Measurements from ENCODE around the gene ELL. TPM values are rescaled to one million over a fixed set of nuclear protein-coding genes. Genes with fewer than 3 reads are reported as not detected.

The ELL gene
- total and polyA plus RNA-seq, 9 of the 15 experiments (the other 6 are each of a cell fraction or from before 2014, with no cell fraction given): 0.24 to 22.5 (median 4.1) TPM

DNA sequence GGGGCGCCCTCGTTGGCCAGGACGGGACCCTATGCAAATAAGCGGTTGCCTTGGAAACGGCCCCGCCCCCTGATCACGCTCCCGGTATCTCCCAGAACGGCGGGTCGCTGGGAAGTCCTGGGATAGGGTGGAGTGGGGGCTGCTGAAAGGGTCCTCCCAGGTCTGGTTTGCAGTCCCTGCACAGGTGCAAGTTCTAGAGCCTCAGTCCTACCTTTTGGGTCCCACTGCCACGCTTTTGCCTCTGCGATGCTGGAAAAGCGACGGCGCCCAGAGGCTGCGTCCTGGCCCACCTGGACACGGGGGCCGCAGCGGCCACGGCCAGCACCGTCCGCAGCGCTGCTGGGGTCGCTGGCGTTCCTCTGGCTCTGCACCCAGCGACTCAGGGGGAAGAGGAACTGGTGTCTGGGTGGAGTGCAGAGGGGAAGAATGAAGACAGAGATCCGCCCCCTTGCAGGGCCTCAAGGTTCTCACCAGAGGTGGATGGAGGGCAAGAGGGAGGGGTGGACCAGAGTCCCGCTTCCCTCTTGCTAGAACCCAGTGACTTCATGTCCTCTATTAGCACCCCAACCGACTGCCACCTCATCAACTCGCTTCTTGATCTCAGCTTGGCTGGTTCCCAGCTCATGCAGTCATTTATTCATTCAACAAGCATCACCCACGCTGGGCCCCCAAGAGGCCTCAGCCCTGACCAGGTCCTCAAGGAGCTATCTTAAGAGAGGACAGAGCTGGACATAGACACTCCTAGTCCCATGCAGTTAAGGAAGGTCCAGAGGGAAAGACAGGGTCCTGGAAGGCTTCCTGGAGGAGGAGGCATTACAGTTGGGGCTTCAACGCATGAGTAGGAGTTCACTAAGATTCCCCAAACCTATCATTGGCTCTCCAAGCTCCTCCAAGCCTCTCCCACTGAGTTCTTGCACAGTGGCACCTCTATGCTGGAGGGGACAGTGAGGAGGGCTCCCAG lies 124.3 kb downstream of the ELL start, which contains the start of gene LRRC25 (continued):
- TF ChIP-seq JUN (IDR thresholded peaks at IDR 0.05; ENCODE audit: borderline replicate concordance, low read depth, low read length): no peak
- TF ChIP-seq JUN (CRISPR knock-in tag; IDR thresholded peaks at IDR 0.05; ENCODE audit: borderline replicate concordance): no peak
- no peak for TF ChIP-seq GTF2E2 (tag; IDR thresholded peaks at IDR 0.05)
- no peak for TF ChIP-seq FOXP4 (CRISPR knock-in tag; IDR thresholded peaks at IDR 0.05; ENCODE audit: borderline replicate concordance)
- TF ChIP-seq, protein P1, sequence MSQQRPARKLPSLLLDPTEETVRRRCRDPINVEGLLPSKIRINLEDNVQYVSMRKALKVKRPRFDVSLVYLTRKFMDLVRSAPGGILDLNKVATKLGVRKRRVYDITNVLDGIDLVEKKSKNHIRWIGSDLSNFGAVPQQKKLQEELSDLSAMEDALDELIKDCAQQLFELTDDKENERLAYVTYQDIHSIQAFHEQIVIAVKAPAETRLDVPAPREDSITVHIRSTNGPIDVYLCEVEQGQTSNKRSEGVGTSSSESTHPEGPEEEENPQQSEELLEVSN (IDR thresholded peaks at IDR 0.05; ENCODE audit: borderline replicate concordance in 1 of 2, extremely low read depth in 1 of 2, insufficient read depth in 1 of 2, insufficient read length in 1 of 2, low read depth in 1 of 2, low read length in 1 of 2, poor library complexity in 1 of 2, severe bottlenecking in 1 of 2): peak in 1 of 2 experiments; percentile 11
- TF ChIP-seq, protein P2, sequence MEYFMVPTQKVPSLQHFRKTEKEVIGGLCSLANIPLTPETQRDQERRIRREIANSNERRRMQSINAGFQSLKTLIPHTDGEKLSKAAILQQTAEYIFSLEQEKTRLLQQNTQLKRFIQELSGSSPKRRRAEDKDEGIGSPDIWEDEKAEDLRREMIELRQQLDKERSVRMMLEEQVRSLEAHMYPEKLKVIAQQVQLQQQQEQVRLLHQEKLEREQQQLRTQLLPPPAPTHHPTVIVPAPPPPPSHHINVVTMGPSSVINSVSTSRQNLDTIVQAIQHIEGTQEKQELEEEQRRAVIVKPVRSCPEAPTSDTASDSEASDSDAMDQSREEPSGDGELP (CRISPR knock-in tag; IDR thresholded peaks at IDR 0.05; ENCODE audit: borderline replicate concordance): peak; percentile 57; the same call in 1 of the 2 replicates
- TF ChIP-seq ZFP91 (CRISPR knock-in tag; IDR thresholded peaks at IDR 0.05): no peak
- no peak for TF ChIP-seq RBM17 (IDR thresholded peaks at IDR 0.05; ENCODE audit: borderline replicate concordance, low read depth, low read length)
- TF ChIP-seq TCF7 (IDR thresholded peaks at IDR 0.05; ENCODE audit: borderline replicate concordance): no peak
- no peak for TF ChIP-seq ZNF444 (CRISPR knock-in tag; IDR thresholded peaks at IDR 0.05)
- TF ChIP-seq, protein P3, sequence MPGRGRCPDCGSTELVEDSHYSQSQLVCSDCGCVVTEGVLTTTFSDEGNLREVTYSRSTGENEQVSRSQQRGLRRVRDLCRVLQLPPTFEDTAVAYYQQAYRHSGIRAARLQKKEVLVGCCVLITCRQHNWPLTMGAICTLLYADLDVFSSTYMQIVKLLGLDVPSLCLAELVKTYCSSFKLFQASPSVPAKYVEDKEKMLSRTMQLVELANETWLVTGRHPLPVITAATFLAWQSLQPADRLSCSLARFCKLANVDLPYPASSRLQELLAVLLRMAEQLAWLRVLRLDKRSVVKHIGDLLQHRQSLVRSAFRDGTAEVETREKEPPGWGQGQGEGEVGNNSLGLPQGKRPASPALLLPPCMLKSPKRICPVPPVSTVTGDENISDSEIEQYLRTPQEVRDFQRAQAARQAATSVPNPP (IDR thresholded peaks at IDR 0.05; ENCODE audit: borderline replicate concordance, insufficient read depth, insufficient read length): no peak
- TF ChIP-seq ZNF431 (CRISPR knock-in tag; IDR thresholded peaks at IDR 0.05): no peak
- TF ChIP-seq, protein P4, sequence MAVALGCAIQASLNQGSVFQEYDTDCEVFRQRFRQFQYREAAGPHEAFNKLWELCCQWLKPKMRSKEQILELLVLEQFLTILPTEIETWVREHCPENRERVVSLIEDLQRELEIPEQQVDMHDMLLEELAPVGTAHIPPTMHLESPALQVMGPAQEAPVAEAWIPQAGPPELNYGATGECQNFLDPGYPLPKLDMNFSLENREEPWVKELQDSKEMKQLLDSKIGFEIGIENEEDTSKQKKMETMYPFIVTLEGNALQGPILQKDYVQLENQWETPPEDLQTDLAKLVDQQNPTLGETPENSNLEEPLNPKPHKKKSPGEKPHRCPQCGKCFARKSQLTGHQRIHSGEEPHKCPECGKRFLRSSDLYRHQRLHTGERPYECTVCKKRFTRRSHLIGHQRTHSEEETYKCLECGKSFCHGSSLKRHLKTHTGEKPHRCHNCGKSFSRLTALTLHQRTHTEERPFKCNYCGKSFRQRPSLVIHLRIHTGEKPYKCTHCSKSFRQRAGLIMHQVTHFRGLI (CRISPR knock-in tag; IDR thresholded peaks at IDR 0.05): no peak
- TF ChIP-seq HMGXB4 (CRISPR knock-in tag; IDR thresholded peaks at IDR 0.05): no peak
